ENCODE results near the gene IL6.
"Not testable (repeated sequence)": the region's sequence is repeated elsewhere in the genome, so short reads cannot be mapped to it uniquely, and the experiment has no call there.

The IL6 gene

DNA sequence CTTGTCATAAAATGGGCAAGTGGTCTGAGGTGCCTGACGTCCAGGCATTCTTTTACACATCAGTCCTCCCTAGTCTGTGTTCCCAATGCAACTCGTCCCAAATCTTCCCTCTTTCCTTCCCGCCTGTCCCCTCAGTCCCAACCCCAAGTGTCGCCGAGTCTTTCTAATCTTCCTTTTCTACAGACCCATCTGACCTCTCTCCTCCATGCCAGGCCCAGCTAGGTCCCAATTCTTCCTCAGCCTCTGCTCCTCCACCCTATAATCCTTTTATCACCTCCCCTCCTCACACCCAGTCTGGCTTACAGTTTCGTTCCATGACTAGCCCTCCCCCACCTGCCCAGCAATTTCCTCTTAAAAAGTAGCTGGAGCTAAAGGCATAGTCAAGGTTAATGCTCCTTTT lies 22.3 kb upstream of the IL6 start:
- not testable (repeated sequence) for DNase-seq

DNA sequence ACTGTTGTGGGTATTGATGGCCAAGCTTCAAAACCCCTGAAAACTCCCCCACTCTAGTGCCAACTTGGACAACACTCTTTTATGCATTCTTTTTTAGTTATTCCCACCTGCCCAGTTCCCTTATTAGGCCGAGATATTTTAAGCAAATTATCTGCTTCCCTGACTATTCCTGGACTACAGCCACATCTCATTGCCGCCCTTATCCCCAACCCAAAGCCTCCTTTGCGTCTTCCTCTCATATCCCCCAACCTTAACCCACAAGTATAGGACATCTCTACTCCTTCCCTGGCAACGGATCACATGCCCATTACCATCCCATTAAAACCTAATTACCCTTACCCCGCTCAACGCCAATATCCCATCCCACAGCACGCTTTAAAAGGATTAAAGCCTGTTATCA lies 21.1 kb upstream of the IL6 start:
- DNase-seq, result not testable (repeated sequence)

DNA sequence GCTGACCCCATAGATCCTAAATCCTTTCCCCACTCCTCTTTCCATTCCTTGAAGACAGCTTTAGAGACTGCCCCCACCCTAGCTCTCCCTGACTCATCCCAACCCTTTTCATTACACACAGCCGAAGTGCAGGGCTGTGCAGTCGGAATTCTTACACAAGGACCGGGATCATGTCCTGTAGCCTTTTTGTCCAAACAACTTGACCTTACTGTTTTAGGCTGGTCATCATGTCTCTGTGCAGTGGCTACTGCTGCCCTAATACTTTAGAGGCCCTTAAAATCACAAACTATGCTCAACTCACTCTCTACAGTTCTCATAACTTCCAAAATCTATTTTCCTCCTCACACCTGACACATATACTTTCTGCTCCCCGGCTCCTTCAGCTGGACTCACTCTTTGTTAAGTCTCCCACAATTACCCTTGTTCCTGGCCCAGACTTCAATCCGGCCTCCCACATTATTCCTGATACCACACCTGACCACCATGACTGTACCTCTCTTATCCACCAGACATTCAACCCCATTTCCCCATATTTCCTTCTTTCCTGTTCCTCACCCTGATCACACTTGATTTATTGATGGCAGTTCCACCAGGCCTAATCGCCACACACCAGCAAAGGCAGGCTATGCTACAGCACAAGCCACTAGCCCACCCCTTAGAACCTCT lies 19.8 kb upstream of the IL6 start:
- DNase-seq, result not testable (repeated sequence)

DNA sequence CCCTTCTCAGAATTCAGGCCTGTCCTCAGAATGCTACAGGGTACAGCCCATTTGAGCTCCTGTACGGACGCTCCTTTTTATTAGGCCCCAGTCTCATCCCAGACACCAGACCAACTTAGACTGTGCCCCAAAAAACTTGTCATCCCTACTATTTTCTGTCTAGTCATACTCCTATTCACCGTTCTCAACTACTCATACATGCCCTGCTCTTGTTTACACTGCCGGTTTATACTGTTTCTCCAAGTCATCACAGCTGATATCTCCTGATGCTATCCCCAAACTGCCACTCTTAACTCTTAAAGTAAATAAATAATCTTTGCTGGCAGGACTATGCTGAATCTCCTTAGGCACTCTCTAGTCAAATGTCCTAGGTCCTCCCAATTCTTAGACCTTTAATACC lies 18.8 kb upstream of the IL6 start:
- DNase-seq, result not testable (repeated sequence)

DNA sequence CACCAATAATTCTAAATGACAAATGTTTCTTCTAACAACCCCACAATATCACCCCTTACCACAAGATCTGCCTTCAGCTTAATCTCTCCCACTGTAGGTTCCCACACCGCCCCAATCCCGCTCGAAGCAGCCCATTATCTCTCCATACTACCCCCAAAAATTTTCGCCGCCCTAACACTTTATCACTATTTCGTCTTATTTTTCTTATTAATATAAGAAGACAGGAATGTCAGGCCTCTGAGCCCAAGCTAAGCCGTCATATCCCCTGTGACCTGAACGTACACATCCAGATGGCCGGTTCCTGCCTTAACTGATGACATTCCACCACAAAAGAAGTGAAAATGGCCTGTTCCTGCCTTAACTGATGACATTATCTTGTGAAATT lies 18.3 kb upstream of the IL6 start:
- not testable (repeated sequence) for DNase-seq

DNA sequence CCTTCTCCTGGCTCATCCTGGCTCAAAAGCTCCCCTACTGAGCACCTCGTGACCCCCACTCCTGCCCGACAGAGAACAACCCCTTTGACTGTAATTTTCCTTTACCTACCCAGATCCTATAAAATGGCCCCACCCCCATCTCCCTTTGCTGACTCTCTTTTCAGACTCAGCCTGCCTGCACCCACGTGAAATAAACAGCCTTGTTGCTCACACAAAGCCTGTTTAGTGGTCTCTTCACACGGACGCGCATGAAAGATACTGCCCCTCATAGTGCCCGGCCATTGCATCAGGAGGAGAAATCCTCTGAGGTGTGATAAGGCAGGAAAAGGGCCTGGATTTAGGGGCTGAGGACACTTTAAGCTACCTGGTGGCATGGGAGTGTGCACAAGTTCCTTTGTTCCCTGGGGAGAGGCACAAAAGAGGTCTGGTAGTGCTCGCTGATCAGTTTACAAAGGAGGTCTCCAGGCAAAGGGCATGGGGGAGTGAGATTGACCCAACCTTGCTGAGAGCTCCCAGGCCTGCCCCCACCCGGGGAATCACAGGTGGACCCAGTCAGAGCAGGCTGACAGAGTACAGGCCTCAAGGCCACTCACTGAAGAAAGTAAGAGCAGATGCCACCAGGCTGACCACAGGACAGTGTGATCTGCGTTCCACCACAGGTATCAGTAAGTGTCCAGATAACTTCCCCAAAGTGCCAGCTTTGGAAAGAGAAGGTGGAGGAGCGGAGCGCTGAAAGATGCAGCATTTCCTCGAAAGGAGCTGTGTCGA lies 17.8 kb upstream of the IL6 start:
- not testable (repeated sequence) for DNase-seq

DNA sequence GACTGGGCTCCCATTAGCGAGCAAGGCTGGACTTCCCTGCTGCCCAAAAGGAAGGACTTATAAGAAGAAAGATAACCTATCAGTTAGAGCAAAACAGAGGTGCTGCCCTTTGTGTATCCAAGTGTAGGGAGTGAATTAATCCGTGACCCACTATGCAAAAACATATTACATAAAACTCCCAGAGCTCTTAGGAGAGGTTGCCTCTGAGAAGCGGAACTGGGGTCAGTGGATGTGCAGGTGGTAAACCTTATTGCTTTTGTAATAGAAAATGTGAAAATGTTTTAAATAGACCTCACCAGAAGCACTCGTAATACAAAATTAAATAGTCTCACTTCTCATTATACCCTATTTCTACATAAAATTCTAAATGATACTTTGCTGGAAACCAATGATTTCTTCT lies 17.1 kb upstream of the IL6 start:
- no peak for DNase-seq

DNA sequence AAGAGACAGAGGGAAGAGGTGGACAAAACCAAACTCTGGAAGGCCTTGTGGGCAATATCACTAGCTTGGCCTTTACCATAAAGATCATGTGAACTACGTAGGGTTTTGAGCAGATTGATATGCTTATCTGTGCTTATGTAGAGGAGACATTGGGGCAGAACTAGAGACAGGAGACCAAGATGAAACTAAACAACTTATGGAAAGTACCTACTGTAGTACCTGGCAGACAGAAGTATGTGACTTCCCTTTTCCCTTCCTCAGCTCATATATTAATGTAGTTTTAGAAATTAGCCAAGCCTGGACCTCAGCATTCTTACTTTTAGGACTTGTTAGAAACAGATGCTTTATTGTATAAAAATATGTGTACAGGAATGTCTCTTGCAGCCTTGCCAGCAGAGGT lies 14.0 kb upstream of the IL6 start:
- no peak for DNase-seq

DNA sequence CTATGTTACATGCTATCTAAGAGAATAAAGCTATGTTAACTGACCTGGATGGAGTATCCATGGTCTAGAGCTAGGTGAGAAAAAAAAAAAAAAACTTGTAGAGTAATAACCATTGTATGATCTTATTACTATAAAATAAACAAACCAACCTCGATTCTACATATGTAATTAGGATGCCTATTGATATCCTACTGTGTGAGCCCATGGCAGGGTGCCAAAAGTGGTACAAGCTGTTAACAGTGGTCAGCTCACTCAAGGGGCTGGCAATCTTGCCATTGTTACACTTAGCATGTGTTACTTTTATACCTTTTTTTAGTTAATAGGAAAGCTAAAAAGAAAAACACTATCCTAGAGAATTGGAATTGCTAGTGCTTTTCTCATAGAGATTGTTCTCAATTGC lies 13.5 kb upstream of the IL6 start:
- no peak for DNase-seq

DNA sequence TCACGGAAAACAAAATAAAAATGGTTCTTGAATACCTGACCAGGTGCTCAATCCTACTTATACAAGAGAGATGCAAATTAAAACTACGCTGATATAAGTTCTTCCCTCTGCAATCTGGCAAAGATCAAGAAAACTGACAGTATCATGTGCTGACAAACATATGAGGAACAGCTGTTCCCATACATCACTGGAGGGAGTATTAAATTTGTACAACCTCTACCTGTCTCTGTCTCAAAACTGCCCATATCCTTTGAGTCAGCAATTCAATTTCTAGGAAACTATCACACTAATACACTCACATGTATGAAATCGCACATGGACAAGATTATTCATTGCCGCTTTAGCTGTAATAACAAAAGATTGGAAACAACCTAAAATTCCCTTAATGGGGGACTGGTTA lies 11.0 kb upstream of the IL6 start:
- no peak for DNase-seq

DNA sequence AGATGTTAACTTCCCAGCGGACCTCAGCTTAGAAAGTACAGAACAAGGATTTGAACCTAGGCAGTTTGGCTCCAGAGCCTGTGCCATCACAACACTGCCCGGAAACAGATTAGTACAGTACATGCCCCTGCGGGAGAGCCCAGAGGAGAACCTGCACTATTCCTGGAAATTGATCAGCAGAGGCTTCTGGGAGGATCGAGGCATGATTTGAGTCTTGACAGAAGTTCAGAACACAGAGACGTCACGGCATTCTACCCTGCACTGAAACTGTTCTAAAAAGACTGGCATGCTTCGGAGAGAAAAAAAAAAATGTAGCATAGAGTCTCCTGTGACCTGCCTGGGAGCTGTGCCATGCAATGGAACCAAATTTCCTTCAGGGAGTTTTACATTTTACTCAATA lies 9.2 kb upstream of the IL6 start:
- DNase-seq, result no peak

DNA sequence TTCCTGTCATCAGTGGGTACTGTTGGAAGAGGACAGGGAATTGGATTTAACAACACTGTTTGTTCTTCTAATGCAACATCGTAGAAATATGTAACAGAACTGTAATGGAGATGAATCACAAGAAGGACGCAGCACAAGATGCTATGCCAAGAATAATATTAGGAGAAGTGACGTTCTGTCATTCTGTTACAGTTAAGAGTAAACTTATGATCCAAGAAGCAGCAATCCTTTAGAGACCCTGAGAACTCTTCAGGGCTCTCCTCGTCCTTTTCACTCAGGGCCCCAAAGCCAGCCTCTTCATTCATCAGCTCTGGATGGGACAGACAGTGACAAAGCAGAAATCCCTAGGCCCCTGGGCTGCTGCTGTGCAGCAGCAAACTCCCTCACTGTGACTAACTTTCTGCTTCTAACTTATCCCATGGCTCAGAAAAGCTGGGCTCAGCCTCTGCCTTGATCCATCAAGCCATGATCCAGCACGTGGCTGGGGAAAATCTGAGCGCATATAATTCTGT lies 8.7 kb upstream of the IL6 start:
- DNase-seq, result peak; percentile 35

DNA sequence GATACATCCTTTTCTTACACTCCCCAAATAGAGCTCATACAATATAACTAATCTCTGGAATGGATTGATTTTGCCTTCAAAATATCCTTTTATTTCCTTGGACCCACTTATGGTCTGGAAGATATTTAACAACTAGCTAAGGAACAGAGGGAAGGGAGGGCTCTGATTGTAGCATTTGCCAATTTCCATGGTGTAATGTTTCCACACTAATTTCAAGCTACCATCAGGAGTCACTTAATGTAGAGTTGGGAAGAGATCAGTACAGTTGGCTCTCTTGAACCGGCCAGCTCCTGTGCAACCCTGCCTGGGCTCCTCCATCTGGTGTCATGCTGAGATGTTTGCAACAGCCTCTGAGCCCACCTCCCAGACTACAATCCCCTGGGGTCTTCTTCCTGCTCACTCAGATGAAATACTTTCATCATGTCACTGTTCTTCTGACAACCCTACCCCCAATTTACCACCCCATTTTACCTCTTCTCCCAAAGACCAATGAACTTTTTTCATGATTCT lies 8.0 kb upstream of the IL6 start:
- DNase-seq, result no peak

DNA sequence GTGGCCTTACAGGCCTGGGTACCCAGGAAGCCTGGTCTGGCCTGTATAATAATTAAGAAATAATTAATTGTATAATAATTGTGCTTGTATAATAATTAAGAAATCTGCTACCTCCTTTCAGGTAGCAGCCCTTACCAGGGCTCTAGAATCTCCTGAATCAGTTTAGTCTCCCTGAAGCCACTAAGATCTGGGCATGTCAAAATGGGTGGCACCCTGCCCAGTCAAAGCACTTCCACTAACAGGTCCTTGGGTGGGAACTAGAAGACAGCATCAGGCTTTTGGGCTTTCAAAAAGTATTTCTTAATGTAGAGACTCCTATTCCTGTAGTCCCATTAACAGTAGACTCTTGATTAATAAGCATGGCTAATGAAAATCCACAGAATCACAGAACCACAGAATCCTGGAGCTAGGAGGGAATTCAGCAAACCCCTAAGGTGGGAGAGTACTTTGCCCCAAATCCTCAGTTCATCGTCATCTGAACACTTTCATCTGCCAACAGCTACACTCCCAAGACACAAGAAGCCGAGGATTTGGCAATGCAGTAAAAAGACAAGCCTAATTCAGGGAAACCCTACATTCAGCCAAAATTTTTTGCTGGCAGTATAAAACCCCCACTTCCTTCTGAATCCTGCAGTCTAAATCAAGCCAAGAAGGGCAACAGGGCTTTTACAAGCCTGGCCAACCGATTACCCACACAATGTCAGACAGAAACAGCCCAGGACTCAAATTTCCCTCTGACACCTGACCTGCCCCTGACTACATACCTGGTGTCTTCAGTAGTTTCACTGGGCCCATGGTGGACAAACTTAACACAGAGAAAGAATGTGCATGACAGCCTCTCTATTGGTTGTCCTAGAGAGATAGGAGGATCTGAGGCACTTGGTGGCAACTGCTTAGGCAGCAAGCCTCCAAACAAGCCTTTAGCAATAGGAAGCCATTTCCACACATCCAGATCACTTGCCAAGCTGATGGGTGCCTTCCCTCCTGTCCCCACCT lies 5.9 kb upstream of the IL6 start:
- peak; percentile 18 for DNase-seq

DNA sequence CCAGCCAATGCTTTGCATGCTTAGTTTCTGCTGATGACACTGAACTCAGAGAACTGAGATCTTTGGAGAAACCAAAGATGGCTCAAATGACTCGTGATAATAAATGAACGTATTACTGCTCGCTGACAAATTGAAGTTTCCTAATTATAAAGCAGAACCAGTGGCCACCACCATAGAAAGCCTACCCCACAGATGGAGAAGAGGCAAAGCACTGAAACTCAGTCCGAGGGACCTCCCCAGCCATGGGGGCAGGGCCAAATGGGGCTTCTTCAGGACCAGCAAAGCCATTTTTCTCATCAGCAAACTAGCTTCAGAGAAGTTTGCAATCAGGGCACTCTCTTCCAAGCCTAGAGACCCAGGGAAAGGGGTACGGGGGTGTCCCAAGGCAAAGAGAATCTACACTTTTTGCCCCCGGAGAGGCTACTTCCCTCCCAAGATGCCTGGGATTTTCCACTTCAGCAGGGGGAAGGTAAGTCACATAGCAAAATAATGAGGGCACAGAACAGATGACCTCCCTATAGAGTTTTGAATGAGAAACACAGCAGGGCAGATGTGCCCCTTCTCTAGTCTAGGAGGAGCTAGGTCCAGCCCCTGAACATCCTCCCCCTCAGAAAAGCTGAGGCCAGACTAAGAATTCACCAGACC lies 4.3 kb upstream of the IL6 start:
- DNase-seq, result no peak

DNA sequence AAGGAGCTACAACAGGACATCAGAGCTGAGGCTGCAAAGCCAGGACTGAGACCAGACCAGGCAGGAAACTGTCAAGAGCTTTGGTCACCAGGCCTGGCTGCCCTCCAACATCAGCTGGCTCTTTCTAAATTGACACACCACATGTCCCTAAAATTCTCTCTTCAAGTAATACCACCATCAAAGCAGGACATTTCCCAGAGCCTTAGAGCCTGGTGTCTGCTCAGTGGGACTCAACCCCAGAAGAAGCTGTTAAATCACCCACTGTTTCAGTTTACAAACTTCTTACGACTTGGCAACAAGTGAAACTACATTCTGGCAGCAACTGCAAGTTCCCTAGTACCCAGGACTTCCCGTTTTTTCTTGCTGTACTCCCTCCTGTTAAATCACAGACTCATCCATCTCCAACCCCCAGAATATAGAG lies 3.8 kb upstream of the IL6 start:
- DNase-seq, result peak; percentile 59

DNA sequence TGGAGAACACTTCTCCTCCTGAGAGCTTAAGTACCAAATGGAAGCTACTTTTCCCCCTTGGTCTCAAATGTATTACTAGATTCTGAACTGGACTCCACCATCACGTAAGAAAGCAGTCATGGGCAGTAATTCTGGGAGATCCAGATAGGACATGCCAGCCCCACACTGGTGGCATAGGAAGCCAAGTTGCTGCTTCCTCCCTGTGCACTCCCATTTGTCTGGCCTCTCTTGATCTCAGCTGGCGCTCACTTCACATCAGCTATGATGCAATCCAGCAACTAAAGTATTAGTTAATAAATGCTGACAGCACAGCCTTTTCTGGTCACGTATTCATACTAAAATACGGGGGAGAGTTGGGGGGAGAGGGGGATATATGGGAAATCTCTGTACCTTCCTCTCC lies 3.4 kb upstream of the IL6 start:
- DNase-seq, result no peak

DNA sequence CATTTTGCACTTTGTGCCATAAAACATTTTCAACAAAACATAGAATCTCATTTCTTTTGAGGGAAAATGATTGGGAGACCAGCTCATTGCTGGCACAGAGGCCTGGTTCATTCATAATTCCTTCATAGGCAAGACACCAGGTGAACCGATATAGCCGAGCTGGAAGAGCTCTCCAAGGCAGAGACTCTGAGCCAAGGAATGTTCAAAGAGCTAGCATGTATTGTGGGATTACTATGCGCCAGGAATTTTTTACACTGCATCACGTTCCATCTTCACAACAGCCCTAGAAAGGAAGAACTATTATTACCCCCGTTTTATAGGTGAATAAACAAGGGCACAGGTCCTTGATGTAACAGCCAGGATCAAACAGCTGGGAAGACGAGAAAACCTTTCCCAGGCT lies 2.1 kb upstream of the IL6 start:
- DNase-seq, result peak; percentile 42

DNA sequence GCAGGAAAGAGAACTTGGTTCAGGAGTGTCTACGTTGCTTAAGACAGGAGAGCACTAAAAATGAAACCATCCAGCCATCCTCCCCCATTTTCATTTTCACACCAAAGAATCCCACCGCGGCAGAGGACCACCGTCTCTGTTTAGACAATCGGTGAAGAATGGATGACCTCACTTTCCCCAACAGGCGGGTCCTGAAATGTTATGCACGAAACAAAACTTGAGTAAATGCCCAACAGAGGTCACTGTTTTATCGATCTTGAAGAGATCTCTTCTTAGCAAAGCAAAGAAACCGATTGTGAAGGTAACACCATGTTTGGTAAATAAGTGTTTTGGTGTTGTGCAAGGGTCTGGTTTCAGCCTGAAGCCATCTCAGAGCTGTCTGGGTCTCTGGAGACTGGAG lies 1.4 kb upstream of the IL6 start:
- peak; percentile 45 for DNase-seq

DNA sequence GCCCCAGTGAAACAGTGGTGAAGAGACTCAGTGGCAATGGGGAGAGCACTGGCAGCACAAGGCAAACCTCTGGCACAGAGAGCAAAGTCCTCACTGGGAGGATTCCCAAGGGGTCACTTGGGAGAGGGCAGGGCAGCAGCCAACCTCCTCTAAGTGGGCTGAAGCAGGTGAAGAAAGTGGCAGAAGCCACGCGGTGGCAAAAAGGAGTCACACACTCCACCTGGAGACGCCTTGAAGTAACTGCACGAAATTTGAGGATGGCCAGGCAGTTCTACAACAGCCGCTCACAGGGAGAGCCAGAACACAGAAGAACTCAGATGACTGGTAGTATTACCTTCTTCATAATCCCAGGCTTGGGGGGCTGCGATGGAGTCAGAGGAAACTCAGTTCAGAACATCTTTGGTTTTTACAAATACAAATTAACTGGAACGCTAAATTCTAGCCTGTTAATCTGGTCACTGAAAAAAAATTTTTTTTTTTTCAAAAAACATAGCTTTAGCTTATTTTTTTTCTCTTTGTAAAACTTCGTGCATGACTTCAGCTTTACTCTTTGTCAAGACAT lies 574 bp upstream of the IL6 start:
- peak; percentile 55 for DNase-seq

DNA sequence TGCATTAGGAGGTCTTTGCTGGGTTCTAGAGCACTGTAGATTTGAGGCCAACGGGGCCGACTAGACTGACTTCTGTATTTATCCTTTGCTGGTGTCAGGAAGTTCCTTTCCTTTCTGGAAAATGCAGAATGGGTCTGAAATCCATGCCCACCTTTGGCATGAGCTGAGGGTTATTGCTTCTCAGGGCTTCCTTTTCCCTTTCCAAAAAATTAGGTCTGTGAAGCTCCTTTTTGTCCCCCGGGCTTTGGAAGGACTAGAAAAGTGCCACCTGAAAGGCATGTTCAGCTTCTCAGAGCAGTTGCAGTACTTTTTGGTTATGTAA lies 675 bp downstream of the IL6 start:
- no peak for DNase-seq

DNA sequence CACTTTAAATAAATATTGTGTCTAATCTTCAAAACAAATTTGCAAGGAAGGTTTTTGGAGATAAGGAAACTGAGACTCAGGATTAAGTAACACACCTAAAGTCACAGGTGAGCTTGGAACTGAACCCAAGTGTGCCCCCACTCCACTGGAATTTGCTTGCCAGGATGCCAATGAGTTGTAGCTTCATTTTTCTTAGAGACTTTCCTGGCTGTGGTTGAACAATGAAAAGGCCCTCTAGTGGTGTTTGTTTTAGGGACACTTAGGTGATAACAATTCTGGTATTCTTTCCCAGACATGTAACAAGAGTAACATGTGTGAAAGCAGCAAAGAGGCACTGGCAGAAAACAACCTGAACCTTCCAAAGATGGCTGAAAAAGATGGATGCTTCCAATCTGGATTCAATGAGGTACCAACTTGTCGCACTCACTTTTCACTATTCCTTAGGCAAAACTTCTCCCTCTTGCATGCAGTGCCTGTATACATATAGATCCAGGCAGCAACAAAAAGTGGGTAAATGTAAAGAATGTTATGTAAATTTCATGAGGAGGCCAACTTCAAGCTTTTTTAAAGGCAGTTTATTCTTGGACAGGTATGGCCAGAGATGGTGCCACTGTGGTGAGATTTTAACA lies 1.5 kb downstream of the IL6 start:
- no peak for DNase-seq
